Renal pelvis (tissue), 4 donors: ENCODE results near the gene APBA2. TPM values are rescaled to one million over a fixed set of nuclear protein-coding genes. Genes with fewer than 3 reads are reported as not detected.
"Not testable (repeated sequence)": the region's sequence is repeated elsewhere in the genome, so short reads cannot be mapped to it uniquely, and the experiment has no call there.

ENCODE experiments used
- DNase-seq: peaks from one replicate; pipeline ENCODE4 v3.0.0-alpha.2; 2013
- polyA plus RNA-seq, 3 donors: library from polyadenylated mRNA; unstranded; fragments of 120-200 nt; gene quantifications; one replicate each; pipeline ENCODE4 v1.2.1, GENCODE V29; 2013; ENCODE audit not compliant: insufficient read length in 3 of 3

APBA2 gene
- polyA plus RNA-seq, 3 donors: 12.6 to 18.3 (median 15.3) TPM

GRCh38 chr15:28996289-28996688, 110.5 kb downstream of the APBA2 start:
- DNase-seq: no peak

DNA sequence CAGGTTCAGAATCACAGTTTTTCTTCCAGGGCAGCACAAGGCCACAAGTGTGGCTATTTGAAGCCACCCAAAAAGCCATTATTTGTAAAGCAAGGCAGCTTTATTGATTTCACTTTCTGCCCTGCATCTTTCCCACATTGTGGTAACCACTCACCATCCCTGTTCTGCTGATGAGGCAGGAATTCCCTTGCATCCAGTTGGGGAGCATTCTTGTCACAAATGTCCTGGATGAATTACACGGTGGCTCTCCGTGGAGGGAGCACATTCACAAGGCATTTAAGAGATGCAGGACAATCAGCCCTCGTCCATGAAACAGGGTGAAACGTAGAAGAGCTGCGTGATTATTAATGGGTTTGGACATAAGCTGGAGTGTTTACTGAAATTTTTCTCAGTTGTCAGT, 111.2 kb downstream of the APBA2 start:
- no peak for DNase-seq

GRCh38 chr15:28997791-28998190, 112.0 kb downstream of the APBA2 start:
- DNase-seq: no peak

- no peak for DNase-seq
These were observed 112.7 kb downstream of the APBA2 start for GRCh38 chr15:28998511-28998910.

DNA sequence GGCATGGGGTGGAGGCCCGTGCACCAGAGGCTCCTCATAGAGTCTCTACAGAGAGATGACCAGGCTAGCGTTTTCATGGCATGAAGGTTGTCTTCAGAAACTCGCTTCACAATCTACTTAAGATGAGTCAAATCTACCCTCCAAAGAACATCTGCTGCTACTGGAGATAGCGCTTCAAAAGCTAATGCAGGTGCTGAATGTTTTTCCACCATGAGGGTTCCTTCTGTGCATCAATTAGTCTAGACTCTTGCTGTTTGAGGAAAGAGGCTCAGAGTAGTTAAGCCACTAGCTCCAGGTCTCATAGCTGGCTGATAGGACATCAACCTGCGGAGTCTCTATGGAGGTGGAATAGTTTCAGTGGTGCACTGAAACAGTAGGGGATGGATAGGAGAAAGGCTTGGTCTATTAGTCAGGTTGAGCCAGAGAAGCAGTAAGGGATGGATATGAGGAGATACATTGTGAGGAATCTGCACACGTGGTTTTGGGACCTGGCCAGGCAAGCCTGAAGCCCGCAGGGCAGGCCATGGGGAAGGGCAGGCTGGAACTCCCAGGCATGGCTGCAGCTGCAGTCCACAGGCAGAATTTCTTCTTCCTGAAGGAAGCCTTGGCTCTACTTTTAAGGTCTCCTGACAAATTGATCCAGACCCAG, 117.5 kb downstream of the APBA2 start:
- DNase-seq: no peak

DNA sequence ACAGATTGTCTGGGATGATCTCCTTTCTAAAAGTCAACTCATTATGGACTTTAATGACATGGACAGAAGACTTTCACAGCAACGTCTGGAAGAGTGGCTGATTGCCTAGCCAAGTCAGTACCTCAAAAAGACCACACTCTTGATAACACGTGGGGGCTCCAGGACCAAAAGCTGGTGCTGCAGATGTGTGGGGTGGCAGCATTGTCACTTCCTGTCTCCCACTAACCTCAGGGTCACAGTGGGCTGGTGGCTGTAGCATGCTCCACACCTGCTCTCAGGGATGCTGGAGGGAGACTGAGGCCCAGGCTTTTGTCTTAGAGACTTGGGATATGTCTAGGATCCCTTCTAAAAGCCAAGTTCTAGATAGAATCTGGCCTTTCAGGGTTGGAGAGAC, 118.1 kb downstream of the APBA2 start:
- no peak for DNase-seq

DNA sequence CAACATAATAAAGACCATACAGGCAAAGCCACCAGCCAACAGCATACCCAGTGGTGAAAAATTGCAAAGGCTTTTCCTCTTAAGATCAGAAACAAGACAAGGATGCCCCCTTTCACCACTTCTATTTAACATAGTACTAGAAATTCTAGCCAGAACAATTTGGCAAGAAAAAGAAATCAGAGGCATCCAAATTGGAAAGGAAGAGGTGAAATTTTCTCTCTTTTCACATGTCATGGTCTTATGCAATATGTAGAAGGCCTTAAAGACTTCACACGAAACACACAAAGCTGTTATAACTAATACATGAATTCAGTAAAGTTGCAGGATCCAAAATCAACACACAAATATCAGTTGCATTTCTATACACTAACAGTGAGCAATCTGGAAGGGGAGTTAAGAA, 120.2 kb downstream of the APBA2 start:
- DNase-seq: no peak

DNA sequence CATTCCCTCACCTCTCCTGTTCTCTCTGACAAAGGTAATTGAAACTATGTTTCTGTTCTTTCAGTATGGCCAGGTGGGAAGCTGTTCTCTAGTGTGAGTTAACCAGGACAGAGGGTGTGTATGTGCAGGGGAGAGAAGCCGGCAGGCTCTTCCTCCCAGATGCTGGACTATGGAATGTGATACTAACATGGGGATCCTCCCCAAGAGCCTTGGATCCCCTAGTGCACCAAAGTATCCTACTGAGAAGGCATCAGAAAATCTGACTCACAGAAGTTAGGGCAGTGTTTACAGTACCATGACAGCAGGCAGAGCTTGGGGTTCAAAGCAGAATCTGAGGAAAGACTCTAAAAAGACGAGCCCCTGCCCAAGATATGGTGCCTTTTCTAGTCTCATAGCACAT, 123.1 kb downstream of the APBA2 start:
- no peak for DNase-seq

GRCh38 chr15:29012097-29012496, 126.3 kb downstream of the APBA2 start:
- no peak for DNase-seq

DNA sequence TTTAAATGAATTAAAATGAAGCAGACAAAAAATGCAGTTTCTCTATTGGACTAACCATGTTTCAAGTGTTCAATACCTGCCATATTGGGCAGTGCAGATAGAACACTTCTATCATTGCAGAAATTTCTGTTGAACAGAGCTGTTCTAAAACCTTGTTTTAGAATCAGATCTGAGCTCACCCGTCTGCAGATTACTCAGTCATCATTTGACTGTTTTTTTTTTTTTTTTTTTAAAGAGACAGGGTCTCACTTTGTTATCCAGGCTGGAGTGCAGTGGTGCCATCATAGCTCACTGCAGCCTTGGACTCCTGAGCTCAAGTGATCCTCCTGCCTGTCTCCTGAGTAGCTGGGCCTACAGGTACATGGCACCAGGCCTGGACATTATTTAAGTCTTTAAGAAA, 128.7 kb downstream of the APBA2 start:
- DNase-seq: no peak

DNA sequence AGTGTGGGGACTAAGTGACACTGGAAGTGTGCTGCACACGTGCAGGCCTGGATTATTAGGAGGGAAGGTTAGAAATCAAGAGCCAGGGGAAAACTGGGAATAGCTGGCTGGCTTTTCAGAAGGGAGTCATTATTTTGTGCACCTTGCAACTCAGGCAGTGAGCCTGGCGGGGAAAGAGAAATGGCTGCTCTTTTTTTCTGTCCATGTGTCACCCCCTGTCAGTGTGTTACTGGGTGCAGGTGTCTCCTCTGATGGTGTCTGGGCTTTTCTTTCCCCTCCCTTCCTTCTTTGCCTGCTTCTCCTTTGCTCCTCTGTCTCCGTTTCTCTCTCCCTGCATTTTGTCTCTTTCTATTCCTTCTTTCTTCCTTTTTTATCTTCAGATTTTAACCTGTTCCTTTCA, 130.7 kb downstream of the APBA2 start:
- DNase-seq: no peak

DNA sequence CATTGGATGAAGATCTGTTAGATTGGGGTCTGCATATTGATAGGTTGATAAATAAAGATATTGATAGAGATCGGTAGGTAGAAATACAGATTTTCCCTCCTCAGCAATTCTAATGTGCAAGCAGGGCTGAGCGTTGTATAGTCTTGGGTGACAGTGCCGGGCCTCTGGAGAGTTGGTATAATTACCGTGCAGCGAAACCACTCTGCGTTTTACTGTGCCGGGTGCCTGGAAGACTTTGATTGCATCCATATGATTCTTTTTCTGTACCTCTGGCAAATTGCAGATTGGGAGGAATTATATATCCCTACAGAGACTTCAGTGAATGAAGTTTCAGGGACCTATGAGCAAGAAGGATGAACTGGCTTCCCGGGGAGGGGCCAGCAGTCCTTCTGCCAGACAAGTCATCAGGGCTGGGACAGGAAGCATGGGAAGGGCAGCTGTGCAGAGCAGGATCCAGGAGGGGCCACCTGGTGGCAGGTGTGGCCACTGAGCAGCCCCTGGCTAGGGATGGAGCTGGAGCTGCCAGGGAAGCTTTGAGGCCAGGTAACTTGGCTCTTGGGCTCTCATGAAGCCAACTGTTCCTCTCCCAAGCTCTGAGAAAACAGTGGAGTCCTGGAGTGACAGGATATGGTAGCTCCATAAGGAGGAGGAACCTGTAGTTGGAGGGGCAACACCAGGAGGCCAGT, 132.5 kb downstream of the APBA2 start:
- DNase-seq: no peak

GRCh38 chr15:29018995-29019976, 133.5 kb downstream of the APBA2 start:
- no peak for DNase-seq

- DNase-seq: no peak
These were observed 136.1 kb downstream of the APBA2 start for GRCh38 chr15:29021857-29022256.

GRCh38 chr15:29024662-29025061, 138.9 kb downstream of the APBA2 start:
- DNase-seq: no peak

- not testable (repeated sequence) for DNase-seq
These were observed 139.6 kb downstream of the APBA2 start for GRCh38 chr15:29025411-29025810.

DNA sequence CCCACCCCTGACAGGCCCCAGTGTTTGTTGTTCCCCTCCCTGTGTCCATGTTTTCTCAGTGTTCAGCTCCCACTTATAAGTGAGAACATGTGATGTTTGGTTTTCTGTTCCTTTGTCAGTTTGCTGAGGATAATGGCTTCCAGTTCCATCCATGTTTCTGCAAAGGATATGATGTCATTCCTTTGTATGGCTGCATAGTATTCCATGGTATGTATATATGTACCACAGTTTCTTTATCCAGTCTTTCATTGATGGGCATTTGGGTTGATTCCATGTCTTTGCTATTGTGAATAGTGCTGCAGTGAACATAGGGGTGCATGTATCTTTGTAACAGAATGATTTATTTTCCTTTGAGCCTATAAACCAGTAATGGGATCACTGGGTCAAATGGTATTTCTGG, 142.4 kb downstream of the APBA2 start:
- DNase-seq: not testable (repeated sequence)

DNA sequence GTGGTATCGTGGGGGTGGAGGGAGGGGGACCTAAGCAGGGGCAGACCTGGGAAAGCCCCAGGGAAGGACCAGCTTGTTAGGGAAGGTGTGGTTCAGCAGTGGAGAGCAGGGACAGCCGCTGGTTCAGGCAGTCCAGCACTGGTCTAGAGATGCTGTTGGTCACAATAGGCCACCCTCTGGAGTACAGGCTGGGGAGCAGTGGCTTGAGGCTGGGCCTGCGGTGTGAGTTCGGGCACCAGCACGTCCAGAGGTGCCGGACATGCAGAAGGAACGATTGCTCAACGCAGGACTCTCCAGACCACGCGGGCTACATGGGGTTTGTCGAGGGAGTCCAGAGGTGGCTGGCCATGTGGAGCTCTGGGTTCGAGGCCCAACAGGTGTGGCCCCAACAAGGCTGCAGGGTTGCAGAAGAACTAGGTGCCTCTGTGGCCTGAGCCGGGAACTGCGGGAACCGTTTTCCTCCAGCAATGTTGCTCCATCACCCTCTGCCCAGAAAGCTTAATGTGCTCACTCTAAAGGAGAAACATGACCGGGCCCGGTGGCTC, 143.9 kb downstream of the APBA2 start:
- DNase-seq: no peak

- no peak for DNase-seq
These were observed 145.9 kb downstream of the APBA2 start for GRCh38 chr15:29031502-29032228.

DNA sequence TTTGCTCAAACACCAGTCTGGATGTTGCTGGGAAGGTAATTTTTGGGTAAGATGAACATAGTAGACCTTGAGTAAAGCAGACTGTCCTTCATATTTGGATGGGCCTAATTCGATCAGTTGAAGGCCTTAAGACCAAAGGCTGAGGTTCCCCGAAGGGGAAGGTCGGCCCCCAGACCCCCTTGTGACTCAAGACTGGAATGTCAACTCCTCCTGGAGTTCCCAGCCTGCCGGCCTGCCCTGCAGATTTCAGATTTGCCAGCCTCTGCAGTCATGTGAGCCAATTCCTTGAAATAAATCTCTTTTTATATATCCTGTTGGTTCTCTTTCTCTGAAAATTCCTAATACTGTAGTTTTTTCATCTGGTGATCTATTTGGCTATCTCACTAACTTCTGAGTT, 146.5 kb downstream of the APBA2 start:
- no peak for DNase-seq

GRCh38 chr15:29032751-29033150, 147.0 kb downstream of the APBA2 start:
- no peak for DNase-seq

DNA sequence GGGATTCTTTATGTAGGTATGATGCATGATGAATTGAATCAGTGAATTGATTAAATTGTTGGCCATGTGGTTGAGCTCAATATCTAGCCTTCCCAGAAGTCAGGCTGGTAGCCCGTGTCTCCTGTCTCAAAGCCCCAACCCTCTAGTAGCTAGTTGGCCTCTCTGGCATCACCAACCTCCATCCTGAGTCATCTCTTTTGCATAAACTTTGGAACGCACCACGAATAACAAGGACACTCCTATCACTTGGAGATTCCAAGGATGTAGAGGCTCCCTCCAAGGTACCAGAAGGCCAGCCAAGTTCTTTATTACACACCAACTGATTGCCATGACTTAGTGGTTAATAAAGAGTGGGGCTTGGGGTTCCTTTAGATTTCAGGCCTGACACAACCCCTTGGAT, 148.4 kb downstream of the APBA2 start:
- DNase-seq: no peak
